ENCODE data around the gene USP48.
"Not testable (repeated sequence)": the region's sequence is repeated elsewhere in the genome, so short reads cannot be mapped to it uniquely, and the experiment has no call there.

USP48 gene

GRCh38 chr1:21782868-21783678 is at the start of gene USP48:
USP48 (minus strand) TSS chr1:21783149; CDS start chr1:21782957, 192 bp downstream.
- DNase-seq (ENCODE audit: low spot score), result peak; percentile 99

- no peak for DNase-seq (ENCODE audit: low spot score)
Measured at GRCh38 chr1:21831454-21831970, 48.6 kb upstream of the USP48 start.

GRCh38 chr1:21830792-21831453 is 48.0 kb upstream of the USP48 start:
- no peak for DNase-seq (ENCODE audit: low spot score)

- no peak for DNase-seq (ENCODE audit: low spot score)
Measured at GRCh38 chr1:21829294-21829693, 46.3 kb upstream of the USP48 start.

GRCh38 chr1:21828506-21829210 is 45.7 kb upstream of the USP48 start:
- DNase-seq (ENCODE audit: low spot score), result no peak

- DNase-seq (ENCODE audit: low spot score), result no peak
Measured at GRCh38 chr1:21828075-21828474, 45.1 kb upstream of the USP48 start.

- DNase-seq (ENCODE audit: low spot score), result no peak
Measured at GRCh38 chr1:21827141-21827679, 44.3 kb upstream of the USP48 start.

- not testable (repeated sequence) for DNase-seq (ENCODE audit: low spot score)
Measured at GRCh38 chr1:21826694-21827093, 43.7 kb upstream of the USP48 start.

GRCh38 chr1:21825393-21825792 is 42.4 kb upstream of the USP48 start:
- no peak for DNase-seq (ENCODE audit: low spot score)

GRCh38 chr1:21824926-21825325 is 42.0 kb upstream of the USP48 start:
- no peak for DNase-seq (ENCODE audit: low spot score)

- no peak for DNase-seq (ENCODE audit: low spot score)
Measured at GRCh38 chr1:21823980-21824702, 41.2 kb upstream of the USP48 start.

GRCh38 chr1:21823206-21823979 is 40.4 kb upstream of the USP48 start:
- no peak for DNase-seq (ENCODE audit: low spot score)

- no peak for DNase-seq (ENCODE audit: low spot score)
Measured at GRCh38 chr1:21822349-21822748, 39.4 kb upstream of the USP48 start.

- no peak for DNase-seq (ENCODE audit: low spot score)
Measured at GRCh38 chr1:21821385-21822019, 38.6 kb upstream of the USP48 start.

- no peak for DNase-seq (ENCODE audit: low spot score)
Measured at GRCh38 chr1:21820597-21821232, 37.8 kb upstream of the USP48 start.

- no peak for DNase-seq (ENCODE audit: low spot score)
Measured at GRCh38 chr1:21818656-21819055, 35.7 kb upstream of the USP48 start.

GRCh38 chr1:21816602-21817302 is 33.8 kb upstream of the USP48 start:
- DNase-seq (ENCODE audit: low spot score), result no peak

GRCh38 chr1:21815724-21816321 is 32.9 kb upstream of the USP48 start:
- no peak for DNase-seq (ENCODE audit: low spot score)

All from Ammon's horn (tissue), 1 donor.